GM23248 (cell line): ENCODE data around the gene CTSD.

ENCODE experiments used
- EZH2 ChIP-seq: fragments of 200-600 bp; sonication (generic); IDR thresholded peaks from 2 replicates; pipeline ENCODE4 v1.6.1; 2018; ENCODE audit warnings: antibody characterized with exemption, mild to moderate bottlenecking; ENCODE audit not compliant: insufficient read depth, poor library complexity, severe bottlenecking
- EZH2phosphoT487 ChIP-seq: fragments of 200-600 bp; sonication (generic); IDR thresholded peaks from 2 replicates; pipeline ENCODE4 v1.6.1; 2018; ENCODE audit warnings: antibody characterized with exemption, moderate library complexity, mild to moderate bottlenecking, low read depth; ENCODE audit not compliant: insufficient read depth

- TF ChIP-seq EZH2phosphoT487: no peak
- TF ChIP-seq EZH2: no peak
These were observed 34.6 kb downstream of the CTSD start for GRCh38 chr11:1728931-1729691.
